OCI-LY7 (cell line): Measurements from ENCODE around the gene LRBA.

Source experiments
- CTCF ChIP-seq: fragments of 200-600 bp; sonication (generic); conservative IDR thresholded peaks from 2 replicates; pipeline ENCODE4 v1.5.1; 2014; ENCODE audit warnings: mild to moderate bottlenecking, antibody characterized with exemption, low read length, moderate library complexity, mixed read lengths
- EZH2phosphoT487 ChIP-seq: fragments of 200-600 bp; sonication (generic); IDR thresholded peaks from 2 replicates; pipeline ENCODE4 v1.6.1; 2018; ENCODE audit warnings: low read depth, borderline replicate concordance, mild to moderate bottlenecking, mixed run types, antibody characterized with exemption, low read length, moderate library complexity, mixed read lengths

DNA sequence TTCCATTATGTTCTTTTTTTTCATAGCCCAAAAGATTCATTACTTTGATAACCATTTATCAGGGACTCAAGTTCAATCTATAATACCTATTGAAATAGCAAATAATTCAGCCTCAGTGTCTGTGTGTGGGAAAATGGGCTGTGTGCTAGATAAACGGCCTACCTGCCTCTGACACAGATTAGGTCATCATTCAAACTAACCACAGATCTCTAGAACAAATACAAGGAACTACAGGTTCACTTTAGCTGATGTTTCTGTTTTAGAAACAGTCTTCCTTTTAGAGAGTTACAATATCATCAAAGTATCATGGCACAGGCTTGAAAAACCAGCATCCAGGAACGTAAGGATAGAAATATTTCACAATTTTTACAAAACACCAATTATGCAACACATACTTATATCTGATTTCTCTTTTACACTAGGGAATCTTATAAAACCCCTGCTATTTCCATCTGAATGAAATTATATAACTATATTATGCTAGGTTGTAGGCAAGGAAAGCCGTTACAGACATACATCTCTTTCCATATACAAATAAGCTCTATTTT, 489.7 kb downstream of the LRBA start:
- TF ChIP-seq CTCF (no peak), EZH2phosphoT487 (no peak)
